Upper lobe of left lung (tissue), 4 donors: ENCODE measurements around the gene ABCA13.

Experiments used
- EP300 ChIP-seq, 4 donors: sonication (generic); formaldehyde crosslinking; IDR thresholded peaks; one replicate each; pipeline ENCODE4 v1.5.1; 2017; ENCODE audit warnings: antibody characterized with exemption in 4 of 4, control low read depth in 2 of 4
- POLR2A ChIP-seq, 4 donors: fragments of 450-650 bp; IDR thresholded peaks; one replicate each; pipeline ENCODE4 v1.5.1; 2016 to 2017; ENCODE audit warnings: antibody characterized with exemption in 4 of 4, mild to moderate bottlenecking in 2 of 4
- TF ChIP-seq, protein P1 (sequence below), 6 experiments: fragments of 450-650 bp in 4 of 6; fragments of 200-600 bp in 2 of 6; sonication (generic) in 2 of 6; IDR thresholded peaks; one replicate each; pipeline ENCODE4 v1.5.1; 2016 to 2019; ENCODE audit warnings: antibody characterized with exemption in 6 of 6

DNA sequence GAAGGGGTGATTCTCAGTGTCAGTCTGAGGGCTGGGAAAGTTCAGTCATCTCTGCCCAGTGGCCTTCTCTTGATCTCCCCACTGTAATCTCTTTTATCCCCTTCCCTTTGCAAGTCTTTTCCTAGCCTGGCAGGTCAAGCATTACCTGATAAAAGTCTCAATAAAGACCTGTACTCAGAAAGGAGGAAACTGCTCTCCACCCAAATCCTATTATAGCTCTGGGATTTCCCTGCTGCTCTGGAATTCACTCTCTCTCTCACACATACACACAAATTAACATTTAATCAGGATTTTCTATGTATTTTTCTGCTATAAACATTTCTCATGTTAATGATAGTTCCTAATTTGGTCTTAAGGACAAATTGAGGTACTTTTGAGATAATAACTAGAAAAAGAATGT lies 46.5 kb downstream of the ABCA13 start:
- TF ChIP-seq, protein P1, sequence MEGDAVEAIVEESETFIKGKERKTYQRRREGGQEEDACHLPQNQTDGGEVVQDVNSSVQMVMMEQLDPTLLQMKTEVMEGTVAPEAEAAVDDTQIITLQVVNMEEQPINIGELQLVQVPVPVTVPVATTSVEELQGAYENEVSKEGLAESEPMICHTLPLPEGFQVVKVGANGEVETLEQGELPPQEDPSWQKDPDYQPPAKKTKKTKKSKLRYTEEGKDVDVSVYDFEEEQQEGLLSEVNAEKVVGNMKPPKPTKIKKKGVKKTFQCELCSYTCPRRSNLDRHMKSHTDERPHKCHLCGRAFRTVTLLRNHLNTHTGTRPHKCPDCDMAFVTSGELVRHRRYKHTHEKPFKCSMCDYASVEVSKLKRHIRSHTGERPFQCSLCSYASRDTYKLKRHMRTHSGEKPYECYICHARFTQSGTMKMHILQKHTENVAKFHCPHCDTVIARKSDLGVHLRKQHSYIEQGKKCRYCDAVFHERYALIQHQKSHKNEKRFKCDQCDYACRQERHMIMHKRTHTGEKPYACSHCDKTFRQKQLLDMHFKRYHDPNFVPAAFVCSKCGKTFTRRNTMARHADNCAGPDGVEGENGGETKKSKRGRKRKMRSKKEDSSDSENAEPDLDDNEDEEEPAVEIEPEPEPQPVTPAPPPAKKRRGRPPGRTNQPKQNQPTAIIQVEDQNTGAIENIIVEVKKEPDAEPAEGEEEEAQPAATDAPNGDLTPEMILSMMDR (IDR thresholded peaks at IDR 0.05), result no peak
- no peak for TF ChIP-seq EP300 (IDR thresholded peaks at IDR 0.05)
- no peak for TF ChIP-seq POLR2A (IDR thresholded peaks at IDR 0.05)
